SU-DHL-6 (cell line): ENCODE data around the gene PLCB1.
"Not testable (repeated sequence)": the region's sequence is repeated elsewhere in the genome, so short reads cannot be mapped to it uniquely, and the experiment has no call there.

Experiments used
- H2AFZ ChIP-seq: fragments of 200-600 bp; sonication (generic); 2 replicates; pipeline ENCODE4 v1.6.1; 2014; ENCODE audit warnings: low read depth, mild to moderate bottlenecking, moderate library complexity, mixed read lengths, antibody characterized with exemption, low read length; ENCODE audit not compliant: severe bottlenecking
- H3F3A ChIP-seq: fragments of 200-600 bp; shearing (Covaris generic); 2 replicates; pipeline ENCODE4 v1.6.0; 2016; ENCODE audit warnings: antibody characterized with exemption, mild to moderate bottlenecking; ENCODE audit not compliant: insufficient read depth
- H3K27ac ChIP-seq: fragments of 200-600 bp; sonication (generic); 2 replicates; pipeline ENCODE4 v1.5.1; 2016; ENCODE audit warnings: low read depth, mild to moderate bottlenecking, low read length, moderate library complexity, mixed read lengths
- H3K27me3 ChIP-seq: fragments of 200-600 bp; sonication (generic), shearing (Covaris generic); 2 replicates; pipeline ENCODE4 v1.6.0; 2014; ENCODE audit warnings: mild to moderate bottlenecking, low read length
- H3K36me3 ChIP-seq: fragments of 200-600 bp; sonication (generic); 2 replicates; pipeline ENCODE4 v1.6.1; 2014; ENCODE audit warnings: mild to moderate bottlenecking, low read length, mixed read lengths
- H3K4me2 ChIP-seq: fragments of 300-600, 200-600 bp; shearing (Covaris generic), sonication (generic); 2 replicates; pipeline ENCODE4 v1.6.0; 2014; ENCODE audit warnings: low read length, low read depth, mild to moderate bottlenecking; ENCODE audit not compliant: poor library complexity, severe bottlenecking
- H3K4me3 ChIP-seq: fragments of 200-600 bp; sonication (generic); 2 replicates; pipeline ENCODE4 v1.5.1; 2014; ENCODE audit warnings: antibody characterized with exemption, low read length, mild to moderate bottlenecking, mixed read lengths; ENCODE audit not compliant: insufficient read depth, poor library complexity, severe bottlenecking
- H3K79me2 ChIP-seq: fragments of 200-600 bp; sonication (generic); 2 replicates; pipeline ENCODE4 v1.6.1; 2014; ENCODE audit warnings: mild to moderate bottlenecking, low read length, moderate library complexity; ENCODE audit not compliant: insufficient read depth
- H3K9ac ChIP-seq: fragments of 200-600 bp; sonication (generic); 2 replicates; pipeline ENCODE4 v1.7.0; 2014; ENCODE audit warnings: mild to moderate bottlenecking, low read length
- H3K9me2 ChIP-seq: fragments of 200-600 bp; sonication (generic); replicated peaks from 2 replicates; pipeline ENCODE4 v1.6.1; 2014; ENCODE audit warnings: low read length; ENCODE audit not compliant: insufficient read depth
- H3K9me3 ChIP-seq: fragments of 200-600 bp; sonication (generic); 2 replicates; pipeline ENCODE4 v1.6.1; 2014; ENCODE audit warnings: low read length, mixed read lengths; ENCODE audit not compliant: insufficient read depth
- H4K20me1 ChIP-seq: fragments of 200-600 bp; sonication (generic); 2 replicates; pipeline ENCODE4 v1.6.1; 2014; ENCODE audit warnings: low read depth, mild to moderate bottlenecking, antibody characterized with exemption, low read length, moderate library complexity, mixed read lengths
- CTCF ChIP-seq: fragments of 200-600 bp; sonication (generic); IDR thresholded peaks from one replicate; pipeline ENCODE4 v1.5.1; 2017; ENCODE audit warnings: antibody characterized with exemption, mild to moderate bottlenecking, low read length, moderate library complexity; ENCODE audit not compliant: insufficient read depth, poor library complexity, severe bottlenecking
- EZH2phosphoT487 ChIP-seq: fragments of 200-600 bp; sonication (generic), shearing (Covaris generic); conservative IDR thresholded peaks from 2 replicates; pipeline ENCODE4 v1.6.1; 2018; ENCODE audit warnings: mild to moderate bottlenecking, antibody characterized with exemption, low read length, moderate library complexity, mixed read lengths

PLCB1 gene

GRCh38 chr20:8434326-8434876 lies 302.3 kb downstream of the PLCB1 start:
- no peak overlapping the region for H3K4me3 ChIP-seq
- H3K9ac ChIP-seq = no peak overlapping the region
- H3K36me3 ChIP-seq = no peaks in the 10 kb centered on the region
- H3K27me3 ChIP-seq = no peaks in the 10 kb centered on the region
- H3K79me2 ChIP-seq = no peaks in the 10 kb centered on the region
- no peak overlapping the region for H3K27ac ChIP-seq
- no peaks in the 10 kb centered on the region for H3K9me3 ChIP-seq
- H4K20me1 ChIP-seq = no peaks in the 10 kb centered on the region
- H2AFZ ChIP-seq = no peak overlapping the region
- no peaks in the 10 kb centered on the region for H3F3A ChIP-seq
- no peaks in the 10 kb centered on the region for H3K9me2 ChIP-seq
- TF ChIP-seq EZH2phosphoT487 (no peak), CTCF (no peak)
- H3K4me2 ChIP-seq = no peak overlapping the region

GRCh38 chr20:8435285-8436035 lies 303.4 kb downstream of the PLCB1 start:
- Histone ChIP-seq H3F3A (no peaks in the 10 kb centered on the region), H2AFZ (no peak overlapping the region), H3K9ac (no peak overlapping the region), H3K4me2 (no peak overlapping the region), H3K36me3 (no peaks in the 10 kb centered on the region), H3K27me3 (no peaks in the 10 kb centered on the region), H3K79me2 (no peaks in the 10 kb centered on the region), H3K9me2 (no peaks in the 10 kb centered on the region), H3K9me3 (no peaks in the 10 kb centered on the region), H3K4me3 (no peak overlapping the region), H3K27ac (no peak overlapping the region), H4K20me1 (no peaks in the 10 kb centered on the region)
- TF ChIP-seq EZH2phosphoT487 = no peak
- no peak for TF ChIP-seq CTCF

GRCh38 chr20:8436938-8437337 lies 304.9 kb downstream of the PLCB1 start:
- not testable (repeated sequence) for H4K20me1 ChIP-seq, H3K9me2 ChIP-seq, H3K27me3 ChIP-seq, H3K4me3 ChIP-seq, H2AFZ ChIP-seq, H3K9ac ChIP-seq, H3K27ac ChIP-seq, H3K9me3 ChIP-seq, H3F3A ChIP-seq, H3K79me2 ChIP-seq, H3K4me2 ChIP-seq, H3K36me3 ChIP-seq

- H3K9ac ChIP-seq = no peak overlapping the region
- H3K4me2 ChIP-seq = no peak overlapping the region
- no peaks in the 10 kb centered on the region for H3K27me3 ChIP-seq
- no peaks in the 10 kb centered on the region for H3K36me3 ChIP-seq
- no peaks in the 10 kb centered on the region for H3F3A ChIP-seq
- no peak overlapping the region for H2AFZ ChIP-seq
- H3K4me3 ChIP-seq = no peak overlapping the region
- H3K79me2 ChIP-seq = no peaks in the 10 kb centered on the region
- no peak overlapping the region for H3K27ac ChIP-seq
- no peak for TF ChIP-seq CTCF
- H4K20me1 ChIP-seq = no peaks in the 10 kb centered on the region
- no peaks in the 10 kb centered on the region for H3K9me2 ChIP-seq
- no peaks in the 10 kb centered on the region for H3K9me3 ChIP-seq
Measured at GRCh38 chr20:8438748-8439147, 306.7 kb downstream of the PLCB1 start.
